Hematopoietic multipotent progenitor cell treated with erythropoietin and hydrocortisone succinate and interleukin-3 and kit ligand, for 8 days (in vitro differentiated cells): ENCODE measurements around the gene OSBPL2.
A peak's percentile ranks its signal among the peaks of the same experiment; 100 is the strongest.

ENCODE experiments used
- DNase-seq: peaks from one replicate; pipeline ENCODE4 v3.0.0-alpha.2; 2015

OSBPL2 gene

GRCh38 chr20:62236766-62237513 lies 1.4 kb upstream of the OSBPL2 start:
- no peak for DNase-seq

- DNase-seq, result no peak
Observed at GRCh38 chr20:62237514-62237800, 864 bp upstream of the OSBPL2 start.

GRCh38 chr20:62238569-62239277 lies 402 bp downstream of the OSBPL2 start:
- no peak for DNase-seq

GRCh38 chr20:62239278-62239879 lies 1.1 kb downstream of the OSBPL2 start:
- DNase-seq, result no peak

GRCh38 chr20:62240020-62240685 lies 1.8 kb downstream of the OSBPL2 start:
- DNase-seq, result no peak

- DNase-seq, result no peak
Observed at GRCh38 chr20:62241506-62241905, 3.2 kb downstream of the OSBPL2 start.

GRCh38 chr20:62242176-62242575 lies 3.9 kb downstream of the OSBPL2 start:
- DNase-seq, result no peak

- no peak for DNase-seq
Observed at GRCh38 chr20:62243106-62243505, 4.8 kb downstream of the OSBPL2 start.

GRCh38 chr20:62243906-62244515 lies 5.7 kb downstream of the OSBPL2 start:
- DNase-seq, result no peak

GRCh38 chr20:62244644-62245108 lies 6.4 kb downstream of the OSBPL2 start:
- DNase-seq, result no peak

GRCh38 chr20:62245911-62246280 lies 7.6 kb downstream of the OSBPL2 start:
- DNase-seq, result no peak

- no peak for DNase-seq
Observed at GRCh38 chr20:62246431-62246830, 8.1 kb downstream of the OSBPL2 start.

- DNase-seq, result no peak
Observed at GRCh38 chr20:62246872-62247652, 8.7 kb downstream of the OSBPL2 start.

GRCh38 chr20:62248890-62249560 lies 10.7 kb downstream of the OSBPL2 start:
- no peak for DNase-seq

- DNase-seq, result peak; percentile 59
Observed at GRCh38 chr20:62252342-62252966, 14.1 kb downstream of the OSBPL2 start.

GRCh38 chr20:62253398-62253797 lies 15.1 kb downstream of the OSBPL2 start:
- no peak for DNase-seq

- DNase-seq, result no peak
Observed at GRCh38 chr20:62254021-62254724, 15.9 kb downstream of the OSBPL2 start.

- DNase-seq, result no peak
Observed at GRCh38 chr20:62255976-62256375, 17.7 kb downstream of the OSBPL2 start.

- DNase-seq, result no peak
Observed at GRCh38 chr20:62258499-62259293, 20.4 kb downstream of the OSBPL2 start.

GRCh38 chr20:62259294-62259565 lies 20.9 kb downstream of the OSBPL2 start:
- no peak for DNase-seq
